NCI-H1048 (cell line): ENCODE results near the gene GRM2.
"Not testable (repeated sequence)": the region's sequence is repeated elsewhere in the genome, so short reads cannot be mapped to it uniquely, and the experiment has no call there.

ENCODE experiments used
- DNase-seq: peaks from one replicate; lab custom pipeline; 2025; lab: John Stamatoyannopoulos, UW

The GRM2 gene

GRCh38 chr3:51729042-51729633 is 22.3 kb downstream of the GRM2 start:
- no peak for DNase-seq

GRCh38 chr3:51733859-51734571 is 27.1 kb downstream of the GRM2 start:
- DNase-seq = no peak

- no peak for DNase-seq
These were observed 27.7 kb downstream of the GRM2 start for GRCh38 chr3:51734572-51734907.

GRCh38 chr3:51735039-51735438 is 28.2 kb downstream of the GRM2 start:
- DNase-seq = no peak

GRCh38 chr3:51735950-51736349 is 29.1 kb downstream of the GRM2 start:
- DNase-seq = no peak

GRCh38 chr3:51739110-51739509 is 32.2 kb downstream of the GRM2 start:
- no peak for DNase-seq

GRCh38 chr3:51742320-51742719 is 35.5 kb downstream of the GRM2 start:
- DNase-seq = not testable (repeated sequence)

GRCh38 chr3:51742978-51743377 is 36.1 kb downstream of the GRM2 start:
- not testable (repeated sequence) for DNase-seq

GRCh38 chr3:51747840-51748239 is 41.0 kb downstream of the GRM2 start:
- no peak for DNase-seq

- no peak for DNase-seq
These were observed 41.5 kb downstream of the GRM2 start for GRCh38 chr3:51748327-51748726.

GRCh38 chr3:51750878-51751277 is 44.0 kb downstream of the GRM2 start:
- DNase-seq = no peak

- no peak for DNase-seq
These were observed 44.4 kb downstream of the GRM2 start for GRCh38 chr3:51751287-51751686.

GRCh38 chr3:51753763-51754750 is 47.2 kb downstream of the GRM2 start:
- not testable (repeated sequence) for DNase-seq

GRCh38 chr3:51759203-51759602 is 52.3 kb downstream of the GRM2 start:
- DNase-seq = no peak
